ENCODE data around the gene ELL2.

GRCh38 chr5:96004754-96005153 is 43.1 kb upstream of the ELL2 start:
- TF ChIP-seq EP300 (conservative IDR thresholded peaks at IDR 0.05; ENCODE audit: poor library complexity, severe bottlenecking) (no peak), EZH2 (IDR thresholded peaks at IDR 0.05; ENCODE audit: borderline replicate concordance, insufficient read depth, low read length, poor library complexity, severe bottlenecking) (no peak), CTCF (IDR thresholded peaks at IDR 0.05; ENCODE audit: poor library complexity, severe bottlenecking) (no peak), POLR2AphosphoS5 (IDR thresholded peaks at IDR 0.05) (no peak)
- TF ChIP-seq, protein P1, sequence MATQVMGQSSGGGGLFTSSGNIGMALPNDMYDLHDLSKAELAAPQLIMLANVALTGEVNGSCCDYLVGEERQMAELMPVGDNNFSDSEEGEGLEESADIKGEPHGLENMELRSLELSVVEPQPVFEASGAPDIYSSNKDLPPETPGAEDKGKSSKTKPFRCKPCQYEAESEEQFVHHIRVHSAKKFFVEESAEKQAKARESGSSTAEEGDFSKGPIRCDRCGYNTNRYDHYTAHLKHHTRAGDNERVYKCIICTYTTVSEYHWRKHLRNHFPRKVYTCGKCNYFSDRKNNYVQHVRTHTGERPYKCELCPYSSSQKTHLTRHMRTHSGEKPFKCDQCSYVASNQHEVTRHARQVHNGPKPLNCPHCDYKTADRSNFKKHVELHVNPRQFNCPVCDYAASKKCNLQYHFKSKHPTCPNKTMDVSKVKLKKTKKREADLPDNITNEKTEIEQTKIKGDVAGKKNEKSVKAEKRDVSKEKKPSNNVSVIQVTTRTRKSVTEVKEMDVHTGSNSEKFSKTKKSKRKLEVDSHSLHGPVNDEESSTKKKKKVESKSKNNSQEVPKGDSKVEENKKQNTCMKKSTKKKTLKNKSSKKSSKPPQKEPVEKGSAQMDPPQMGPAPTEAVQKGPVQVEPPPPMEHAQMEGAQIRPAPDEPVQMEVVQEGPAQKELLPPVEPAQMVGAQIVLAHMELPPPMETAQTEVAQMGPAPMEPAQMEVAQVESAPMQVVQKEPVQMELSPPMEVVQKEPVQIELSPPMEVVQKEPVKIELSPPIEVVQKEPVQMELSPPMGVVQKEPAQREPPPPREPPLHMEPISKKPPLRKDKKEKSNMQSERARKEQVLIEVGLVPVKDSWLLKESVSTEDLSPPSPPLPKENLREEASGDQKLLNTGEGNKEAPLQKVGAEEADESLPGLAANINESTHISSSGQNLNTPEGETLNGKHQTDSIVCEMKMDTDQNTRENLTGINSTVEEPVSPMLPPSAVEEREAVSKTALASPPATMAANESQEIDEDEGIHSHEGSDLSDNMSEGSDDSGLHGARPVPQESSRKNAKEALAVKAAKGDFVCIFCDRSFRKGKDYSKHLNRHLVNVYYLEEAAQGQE (IDR thresholded peaks at IDR 0.05; ENCODE audit: borderline replicate concordance), result no peak

Data from neural cell (in vitro differentiated cells).